HS-27A (cell line): ENCODE results near the gene UNC5C.

Experiments
- DNase-seq: peaks from one replicate; pipeline ENCODE4 v3.0.0-alpha.2; 2012; ENCODE audit warnings: low read depth, missing footprints

UNC5C gene

DNA sequence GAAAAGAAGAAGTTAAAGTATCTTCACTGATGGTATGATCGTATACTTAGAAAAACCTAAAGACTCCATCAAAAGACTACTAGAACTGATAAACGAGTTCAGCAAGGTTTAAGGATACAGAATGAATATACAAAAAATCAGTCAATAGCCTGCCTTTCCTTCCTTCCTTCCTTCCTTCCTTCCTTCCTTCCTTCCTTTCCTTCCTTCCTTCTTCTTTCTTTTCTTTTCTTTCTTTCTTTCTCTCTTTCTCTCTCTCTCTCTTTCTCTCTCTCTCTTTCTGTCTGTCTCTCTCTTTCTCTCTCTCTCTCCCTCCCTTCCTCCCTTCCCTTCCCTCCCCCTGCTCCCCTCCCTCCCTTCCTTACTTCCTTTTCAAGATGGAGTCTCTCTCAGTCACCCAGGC, 428.3 kb downstream of the UNC5C start:
- DNase-seq: no peak

DNA sequence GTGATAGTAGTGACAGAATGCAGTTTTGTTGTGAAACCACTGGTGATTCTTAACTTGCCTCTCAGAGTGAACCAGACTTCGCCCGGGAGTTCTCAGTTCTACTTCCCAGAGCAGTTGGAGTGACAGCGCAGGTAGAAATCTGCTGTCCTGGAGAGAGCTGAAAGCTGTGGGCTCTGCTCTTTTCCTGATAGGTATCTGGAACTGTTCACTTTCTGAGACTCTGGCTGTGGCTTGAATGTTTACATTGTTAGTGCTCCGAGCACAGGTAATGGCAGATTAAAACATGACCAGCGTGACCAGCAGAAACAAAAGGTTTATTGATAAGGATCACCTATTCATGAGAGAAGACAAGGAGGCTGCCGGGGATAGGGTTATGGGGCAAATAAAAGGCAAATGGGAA, 430.3 kb downstream of the UNC5C start:
- DNase-seq: no peak

DNA sequence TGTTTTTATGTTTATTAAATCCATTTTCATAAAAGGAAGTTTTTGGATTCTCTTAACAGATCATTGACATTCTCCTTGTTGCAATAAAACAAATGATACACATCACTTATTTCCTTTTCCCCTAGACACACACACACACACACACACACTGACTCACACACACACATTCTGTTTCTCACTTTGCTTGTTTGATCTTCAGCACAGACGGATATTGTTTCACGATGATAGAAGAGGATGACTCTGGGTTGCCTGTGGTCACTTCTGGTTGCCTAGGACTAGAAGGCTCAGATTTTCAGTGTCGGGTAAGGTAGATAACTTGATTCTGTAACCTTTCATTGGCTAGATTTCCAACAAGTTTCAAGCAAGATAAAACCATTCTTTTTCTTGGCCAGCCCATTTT, 434.3 kb downstream of the UNC5C start:
- no peak for DNase-seq
